Ovary (tissue), 9 donors: ENCODE results near the gene ACTR1A. TPM values are rescaled to one million over a fixed set of nuclear protein-coding genes. Genes with fewer than 3 reads are reported as not detected.

Source experiments
- DNase-seq, 5 donors: peaks; one replicate each; pipeline ENCODE4 v3.0.0-alpha.2; 2019 to 2020
- H3K27ac ChIP-seq, 2 donors: fragments of 200-600 bp; one replicate each; pipeline versions ENCODE4 v1.5.1 to v1.8.0; 2019 to 2022
- H3K27me3 ChIP-seq: fragments of 200-600 bp; one replicate; pipeline ENCODE4 v1.8.0; 2022
- H3K36me3 ChIP-seq: fragments of 200-600 bp; sonication (generic); one replicate; pipeline ENCODE4 v1.5.1; 2019
- H3K4me1 ChIP-seq: one replicate; pipeline ENCODE4 v1.8.1; 2013; ENCODE audit warnings: mild to moderate bottlenecking, moderate library complexity; ENCODE audit not compliant: insufficient read depth
- H3K4me3 ChIP-seq: fragments of 200-600 bp; sonication (generic); one replicate; pipeline ENCODE4 v1.5.1; 2017
- H3K9me3 ChIP-seq, 2 donors: fragments of 200-600 bp in 1 of 2; sonication (generic) in 1 of 2; one replicate each; pipeline versions ENCODE4 v1.5.1 to v1.8.1; 2013 to 2019; ENCODE audit warnings: mild to moderate bottlenecking in 1 of 2, moderate library complexity in 1 of 2
- EP300 ChIP-seq: sonication (generic); formaldehyde crosslinking; IDR thresholded peaks from one replicate; pipeline ENCODE4 v1.6.1; 2017; ENCODE audit warnings: antibody characterized with exemption
- POLR2A ChIP-seq: fragments of 450-650 bp; IDR thresholded peaks from one replicate; pipeline ENCODE4 v1.6.1; 2017; ENCODE audit warnings: antibody characterized with exemption, mild to moderate bottlenecking, moderate library complexity
- WGBS, 3 donors: extraction: QIAGEN DNeasy Blood & Tissue Kit in 1 of 3; methylation state at CpG; one replicate each; pipeline versions ENCODE4 v1.1.5 to v1.1.7; 2013 to 2017; 5-methylcytosine and 5-hydroxymethylcytosine counted together
- intact Hi-C, 4 donors: fragments of 100-400 bp; cut with DNase I; formaldehyde crosslinking; loops; one replicate each; pipeline versions ENCODE4 v1.11.0 to v1.15.1; 2022 to 2023
- polyA plus RNA-seq, 2 donors: library from polyadenylated mRNA; stranded (reverse); fragments of 200-250 nt in 1 of 2; fragments of 350-450 nt in 1 of 2; fragmentation: Illumina TruSeq in 1 of 2; extraction: RNeasy Lipid Tissue Mini Kit (QIAGEN cat#74804) in 1 of 2; gene quantifications; one replicate each; pipeline ENCODE4 v1.2.3, GENCODE V29; 2013 to 2014
- total RNA-seq, 7 donors: library from RNA; depleted of rRNA in 2 of 7; stranded (reverse); fragments of >200 nt in 2 of 7; fragmentation: NEBNext Ultra II Directional in 3 of 7; extraction: Animal tissue kit (Norgen Biotek cat#: 25700) in 3 of 7; gene quantifications; one replicate each; pipeline versions ENCODE4 v1.1.0 to v1.2.4, GENCODE V29; 2016 to 2023
- TF ChIP-seq, protein P1 (sequence below), 3 donors: fragments of 450-650 bp in 2 of 3; fragments of 200-600 bp in 1 of 3; IDR thresholded peaks; one replicate each; pipeline versions ENCODE4 v1.5.1 to v1.8.0; 2016 to 2022; ENCODE audit warnings: antibody characterized with exemption in 3 of 3, mild to moderate bottlenecking in 1 of 3
- donor health status: DM: no; HTN: no; CAD: no; lungs with moderate emphysema.
- donor health status: DM: no; HTN: no; CAD: no.
- donor health status: Bipolar disorder and iron deficiency.
- donor health status: DM: yes; HTN: yes; CAD: no.
- donor health status: DM: no; HTN: no; CAD: no.
- donor health status: DM: yes; HTN: yes; CAD: no.

The ACTR1A gene
- total and polyA plus RNA-seq, 9 donors = 38.0 to 83.6 (median 60.1) TPM

DNA sequence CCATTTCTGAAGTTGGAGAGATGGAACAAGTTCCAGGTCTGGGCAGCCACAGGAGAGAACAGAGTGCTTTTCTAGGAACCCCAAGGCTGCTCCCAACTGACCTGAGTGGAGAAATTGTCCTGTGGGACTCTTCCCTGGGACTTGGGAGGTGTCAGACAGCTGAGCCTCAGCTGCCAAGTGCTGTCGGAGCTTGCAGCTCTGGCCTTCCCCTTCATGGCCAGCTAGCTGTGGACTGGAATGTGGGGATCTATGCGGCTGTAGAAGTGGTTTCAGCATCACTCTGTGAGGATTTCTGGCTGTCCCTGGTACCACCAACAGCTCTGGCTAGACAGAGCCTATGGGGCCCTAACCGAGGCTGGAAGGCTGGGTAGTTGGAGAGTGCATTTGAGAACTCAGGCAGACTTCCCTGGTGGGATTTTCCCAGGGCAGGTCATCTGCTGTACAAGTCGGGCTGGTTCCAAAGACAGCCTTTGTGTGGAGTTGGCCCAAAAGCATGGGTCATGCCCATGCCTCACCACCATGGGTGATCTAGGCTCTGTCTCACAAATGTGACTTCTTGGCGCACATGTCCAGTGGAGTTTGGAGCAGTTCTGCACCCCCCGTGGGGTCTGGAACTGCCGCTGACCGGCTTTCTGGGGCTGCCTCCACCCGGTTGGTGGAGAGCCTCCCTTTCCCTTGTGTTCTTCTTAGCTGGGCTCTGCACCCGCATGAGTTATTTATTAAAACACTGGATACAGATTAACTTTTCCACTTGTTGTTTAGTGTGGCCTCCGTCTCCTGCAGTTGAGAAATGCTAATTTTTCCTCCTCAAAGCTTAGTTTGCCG, 12.2 kb upstream of the ACTR1A start:
- no peaks in the 10 kb centered on the region for H3K9me3 ChIP-seq

DNA sequence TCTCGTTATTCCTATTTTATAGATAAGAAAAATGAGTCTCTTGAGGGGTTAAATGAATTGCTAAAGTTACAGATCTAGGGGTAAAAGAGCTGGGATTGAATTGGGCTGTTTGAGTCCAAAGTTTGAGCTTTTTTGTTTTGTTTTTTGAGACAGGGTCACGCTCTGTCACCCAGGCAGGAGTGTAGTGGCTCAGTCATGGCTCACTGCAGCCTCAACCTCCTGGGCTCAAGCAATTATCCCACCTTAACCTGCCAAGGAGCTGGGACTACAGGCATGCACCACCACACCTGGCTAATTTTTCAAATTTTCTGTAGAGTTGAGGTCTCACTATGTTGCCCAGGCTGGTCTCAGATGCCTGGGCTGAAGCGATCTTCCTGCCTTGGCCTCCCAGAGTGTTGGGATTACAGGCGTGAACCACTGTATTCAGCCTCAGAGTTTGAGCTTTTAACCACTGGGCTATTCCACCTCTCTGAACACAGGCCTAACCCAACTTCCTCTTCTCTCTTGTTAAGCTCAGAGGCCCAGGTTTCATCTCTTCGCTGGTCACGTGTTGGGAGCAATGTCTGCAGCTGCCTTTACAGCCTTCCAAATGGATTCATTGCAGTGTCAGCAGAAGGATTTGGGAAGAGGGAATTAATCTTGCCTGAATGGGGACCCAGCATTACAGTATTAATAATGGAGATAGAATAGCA, 9.2 kb upstream of the ACTR1A start:
- TF ChIP-seq, protein P1, sequence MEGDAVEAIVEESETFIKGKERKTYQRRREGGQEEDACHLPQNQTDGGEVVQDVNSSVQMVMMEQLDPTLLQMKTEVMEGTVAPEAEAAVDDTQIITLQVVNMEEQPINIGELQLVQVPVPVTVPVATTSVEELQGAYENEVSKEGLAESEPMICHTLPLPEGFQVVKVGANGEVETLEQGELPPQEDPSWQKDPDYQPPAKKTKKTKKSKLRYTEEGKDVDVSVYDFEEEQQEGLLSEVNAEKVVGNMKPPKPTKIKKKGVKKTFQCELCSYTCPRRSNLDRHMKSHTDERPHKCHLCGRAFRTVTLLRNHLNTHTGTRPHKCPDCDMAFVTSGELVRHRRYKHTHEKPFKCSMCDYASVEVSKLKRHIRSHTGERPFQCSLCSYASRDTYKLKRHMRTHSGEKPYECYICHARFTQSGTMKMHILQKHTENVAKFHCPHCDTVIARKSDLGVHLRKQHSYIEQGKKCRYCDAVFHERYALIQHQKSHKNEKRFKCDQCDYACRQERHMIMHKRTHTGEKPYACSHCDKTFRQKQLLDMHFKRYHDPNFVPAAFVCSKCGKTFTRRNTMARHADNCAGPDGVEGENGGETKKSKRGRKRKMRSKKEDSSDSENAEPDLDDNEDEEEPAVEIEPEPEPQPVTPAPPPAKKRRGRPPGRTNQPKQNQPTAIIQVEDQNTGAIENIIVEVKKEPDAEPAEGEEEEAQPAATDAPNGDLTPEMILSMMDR (IDR thresholded peaks at IDR 0.05) = no peak
- 89 to 90% (median 90%) methylated on average over 6 of the region's 6 CpGs for WGBS, 3 donors
- Histone ChIP-seq H3K4me3 (no peak overlapping the region), H3K27ac (no peak overlapping the region), H3K27me3 (no peaks in the 10 kb centered on the region), H3K9me3 (no peaks in the 10 kb centered on the region), H3K4me1 (no peaks in the 10 kb centered on the region), H3K36me3 (no peaks in the 10 kb centered on the region)
- no peak for DNase-seq
- intact Hi-C loops = no loop called here

More for the DNA sequence above, 12.2 kb upstream of the ACTR1A start:
- Histone ChIP-seq H3K36me3 (no peaks in the 10 kb centered on the region), H3K27ac (no peak overlapping the region), H3K4me3 (no peak overlapping the region), H3K4me1 (no peaks in the 10 kb centered on the region), H3K27me3 (no peaks in the 10 kb centered on the region)
- TF ChIP-seq EP300 (no peak), POLR2A (no peak)
- intact Hi-C loops = no loop called here
- WGBS, 3 donors = 88 to 96% (median 88%) methylated on average over 12 of the region's 12 CpGs
- no peak for DNase-seq

DNA sequence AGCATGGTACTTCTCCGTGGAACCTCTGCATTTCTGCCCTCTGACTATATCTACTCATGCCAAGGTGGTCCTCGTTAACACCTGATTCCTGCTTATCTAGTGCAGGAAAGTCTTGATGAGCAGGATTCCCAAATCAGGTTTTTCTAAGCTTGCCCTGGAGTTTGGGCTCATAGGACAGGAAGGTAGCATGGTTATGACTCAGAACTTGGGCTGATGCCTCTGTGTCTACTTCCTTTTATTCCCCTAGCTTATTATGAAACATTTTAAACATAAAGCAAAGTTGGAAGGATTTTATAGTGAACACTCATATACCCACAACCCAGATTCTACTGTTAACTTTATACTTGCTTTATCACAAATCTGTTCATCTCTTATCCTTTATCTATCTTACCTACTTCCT, 6.9 kb upstream of the ACTR1A start:
- 38 to 71% (median 47%) methylated on average over 2 of the region's 2 CpGs for WGBS, 3 donors
- intact Hi-C loops = loop anchor here in 3 of 4 donors (5.0 to 10.0 kb wide), 3 partner anchors 73 to 205 kb away; partner anchors contain the start of genes ARL3 (in 1 of the 3) and SFXN2 (in 1 of the 3)

DNA sequence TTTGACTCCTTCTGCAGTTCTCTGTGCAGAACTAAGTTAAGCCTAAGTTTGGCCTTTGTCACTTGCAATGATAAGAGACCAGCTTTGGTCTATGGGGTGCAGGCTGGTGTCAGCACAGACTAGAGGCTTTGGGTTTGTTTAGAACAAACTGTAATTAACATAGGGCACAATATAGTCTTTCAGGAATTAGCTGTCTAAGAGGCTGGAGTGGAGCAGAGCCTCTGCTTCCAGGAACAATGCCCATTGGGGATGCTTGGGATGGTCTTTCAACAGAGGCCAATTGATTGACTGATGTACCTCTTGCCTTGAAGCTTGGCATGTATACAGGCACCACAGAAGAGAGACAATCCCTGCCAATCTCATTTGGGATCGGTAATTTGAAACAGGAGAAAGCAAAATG, 6.0 kb upstream of the ACTR1A start:
- Histone ChIP-seq H3K27me3 (no peaks in the 10 kb centered on the region), H3K4me1 (peaks cover 2% of the 10 kb centered on the region), H3K9me3 (no peaks in the 10 kb centered on the region), H3K36me3 (no peaks in the 10 kb centered on the region), H3K4me3 (no peak overlapping the region), H3K27ac (no peak overlapping the region)
- TF ChIP-seq, protein P1 (IDR thresholded peaks at IDR 0.05) = no peak
- TF ChIP-seq EP300 = no peak
- no peak for TF ChIP-seq POLR2A
- no peak for DNase-seq
- WGBS, 3 donors = 83 to 96% (median 92%) methylated on average over 1 of the region's 1 CpG
- intact Hi-C loops = loop anchor here in 3 of 4 donors (5.0 to 10.0 kb wide), 3 partner anchors 74 to 206 kb away; partner anchors contain the start of genes ARL3 (in 1 of the 3) and SFXN2 (in 1 of the 3)

More for the DNA sequence above, 6.9 kb upstream of the ACTR1A start:
- Histone ChIP-seq H3K9me3 (no peaks in the 10 kb centered on the region), H3K4me1 (peaks cover 2% of the 10 kb centered on the region), H3K36me3 (no peaks in the 10 kb centered on the region), H3K27me3 (no peaks in the 10 kb centered on the region), H3K4me3 (no peak overlapping the region), H3K27ac (no peak overlapping the region)
- no peak for DNase-seq
- no peak for TF ChIP-seq POLR2A
- TF ChIP-seq, protein P1 (IDR thresholded peaks at IDR 0.05) = no peak
- TF ChIP-seq EP300 = no peak
